ENCODE measurements around the gene SUDS3.

SUDS3 gene

GRCh38 chr12:118424884-118425283 lies 48.5 kb downstream of the SUDS3 start:
- Histone ChIP-seq H4K20me1 (ENCODE audit: insufficient read depth, low read length) (no peaks in the 10 kb centered on the region), H3K4me3 (ENCODE audit: low read depth, low read length, poor library complexity, severe bottlenecking) (no peak overlapping the region), H3K4me1 (ENCODE audit: insufficient read depth, low read length, severe bottlenecking) (no peaks in the 10 kb centered on the region), H3K36me3 (ENCODE audit: insufficient read depth, low read length) (no peaks in the 10 kb centered on the region), H3K27me3 (ENCODE audit: insufficient read depth, low read length) (no peaks in the 10 kb centered on the region), H3F3A (ENCODE audit: insufficient read depth, low read length) (no peaks in the 10 kb centered on the region), H3K9ac (ENCODE audit: low read length) (no peak overlapping the region), H3K79me2 (ENCODE audit: insufficient read depth, low read length) (no peaks in the 10 kb centered on the region), H3K9me3 (ENCODE audit: low read length) (no peaks in the 10 kb centered on the region), H3K4me2 (ENCODE audit: low read length) (no peak overlapping the region), H3K27ac (ENCODE audit: low read depth, low read length, poor library complexity, severe bottlenecking) (no peak overlapping the region), H3K9me2 (ENCODE audit: low read depth, low read length) (no peaks in the 10 kb centered on the region), H2AFZ (ENCODE audit: low read length) (no peak overlapping the region)
- TF ChIP-seq CTCF (IDR thresholded peaks at IDR 0.05; ENCODE audit: low read length): no peak
- TF ChIP-seq EZH2 (IDR thresholded peaks at IDR 0.05; ENCODE audit: borderline replicate concordance, low read length): no peak

GRCh38 chr12:118425364-118425763 lies 49.0 kb downstream of the SUDS3 start:
- Histone ChIP-seq H2AFZ (ENCODE audit: low read length) (no peak overlapping the region), H3K9ac (ENCODE audit: low read length) (no peak overlapping the region), H3K27me3 (ENCODE audit: insufficient read depth, low read length) (no peaks in the 10 kb centered on the region), H3K27ac (ENCODE audit: low read depth, low read length, poor library complexity, severe bottlenecking) (no peak overlapping the region), H3K4me3 (ENCODE audit: low read depth, low read length, poor library complexity, severe bottlenecking) (no peak overlapping the region), H3K36me3 (ENCODE audit: insufficient read depth, low read length) (no peaks in the 10 kb centered on the region), H3K4me1 (ENCODE audit: insufficient read depth, low read length, severe bottlenecking) (no peaks in the 10 kb centered on the region), H3K9me2 (ENCODE audit: low read depth, low read length) (no peaks in the 10 kb centered on the region), H3K4me2 (ENCODE audit: low read length) (no peak overlapping the region), H3K9me3 (ENCODE audit: low read length) (no peaks in the 10 kb centered on the region), H4K20me1 (ENCODE audit: insufficient read depth, low read length) (no peaks in the 10 kb centered on the region), H3K79me2 (ENCODE audit: insufficient read depth, low read length) (no peaks in the 10 kb centered on the region), H3F3A (ENCODE audit: insufficient read depth, low read length) (no peaks in the 10 kb centered on the region)
- TF ChIP-seq CTCF (IDR thresholded peaks at IDR 0.05; ENCODE audit: low read length): no peak
- no peak for TF ChIP-seq EZH2 (IDR thresholded peaks at IDR 0.05; ENCODE audit: borderline replicate concordance, low read length)

GRCh38 chr12:118427819-118428218 lies 51.5 kb downstream of the SUDS3 start:
- Histone ChIP-seq H3F3A (ENCODE audit: insufficient read depth, low read length) (no peaks in the 10 kb centered on the region), H3K79me2 (ENCODE audit: insufficient read depth, low read length) (no peaks in the 10 kb centered on the region), H4K20me1 (ENCODE audit: insufficient read depth, low read length) (no peaks in the 10 kb centered on the region), H3K4me2 (ENCODE audit: low read length) (no peak overlapping the region), H3K27ac (ENCODE audit: low read depth, low read length, poor library complexity, severe bottlenecking) (no peak overlapping the region), H3K9ac (ENCODE audit: low read length) (no peak overlapping the region), H3K27me3 (ENCODE audit: insufficient read depth, low read length) (no peaks in the 10 kb centered on the region), H3K9me3 (ENCODE audit: low read length) (no peaks in the 10 kb centered on the region), H2AFZ (ENCODE audit: low read length) (no peak overlapping the region), H3K4me3 (ENCODE audit: low read depth, low read length, poor library complexity, severe bottlenecking) (no peak overlapping the region), H3K4me1 (ENCODE audit: insufficient read depth, low read length, severe bottlenecking) (no peaks in the 10 kb centered on the region), H3K9me2 (ENCODE audit: low read depth, low read length) (no peaks in the 10 kb centered on the region), H3K36me3 (ENCODE audit: insufficient read depth, low read length) (no peaks in the 10 kb centered on the region)
- TF ChIP-seq EZH2 (IDR thresholded peaks at IDR 0.05; ENCODE audit: borderline replicate concordance, low read length): no peak
- TF ChIP-seq CTCF (IDR thresholded peaks at IDR 0.05; ENCODE audit: low read length): no peak

Data from OCI-LY1 (cell line).